OCI-LY1 (cell line): ENCODE measurements around the gene PRKG2.

Experiments used
- EZH2 ChIP-seq: fragments of 200-600 bp; sonication (generic), shearing (Covaris generic); IDR thresholded peaks from 2 replicates; pipeline ENCODE4 v1.8.0; 2017; ENCODE audit warnings: borderline replicate concordance, mixed run types, mild to moderate bottlenecking, antibody characterized with exemption, low read length, moderate library complexity, mixed read lengths
- TF ChIP-seq, protein P1 (sequence below): fragments of 200-600 bp; sonication (generic), shearing (Covaris generic); IDR thresholded peaks from 2 replicates; pipeline ENCODE4 v1.5.1; 2017; ENCODE audit warnings: mild to moderate bottlenecking, antibody characterized with exemption, low read length, moderate library complexity, mixed read lengths

DNA sequence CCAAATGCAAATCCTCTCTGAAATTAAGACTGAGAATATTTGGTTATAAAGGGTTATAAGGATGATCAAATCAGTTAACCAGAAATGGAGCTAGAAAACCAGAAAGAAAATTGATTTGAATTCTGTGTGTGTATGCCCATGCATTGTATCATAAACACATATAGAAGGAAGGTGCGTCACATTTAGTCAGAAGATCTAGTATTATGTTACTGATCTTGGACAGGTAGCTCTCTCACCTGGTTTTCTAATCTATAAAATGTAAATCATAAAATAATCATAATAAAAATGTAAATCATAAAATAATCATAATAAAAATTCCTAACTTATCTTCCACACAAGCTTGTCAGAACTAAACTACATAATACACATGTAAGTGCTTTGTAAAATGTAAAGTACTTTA, 105.7 kb downstream of the PRKG2 start:
- TF ChIP-seq, protein P1, sequence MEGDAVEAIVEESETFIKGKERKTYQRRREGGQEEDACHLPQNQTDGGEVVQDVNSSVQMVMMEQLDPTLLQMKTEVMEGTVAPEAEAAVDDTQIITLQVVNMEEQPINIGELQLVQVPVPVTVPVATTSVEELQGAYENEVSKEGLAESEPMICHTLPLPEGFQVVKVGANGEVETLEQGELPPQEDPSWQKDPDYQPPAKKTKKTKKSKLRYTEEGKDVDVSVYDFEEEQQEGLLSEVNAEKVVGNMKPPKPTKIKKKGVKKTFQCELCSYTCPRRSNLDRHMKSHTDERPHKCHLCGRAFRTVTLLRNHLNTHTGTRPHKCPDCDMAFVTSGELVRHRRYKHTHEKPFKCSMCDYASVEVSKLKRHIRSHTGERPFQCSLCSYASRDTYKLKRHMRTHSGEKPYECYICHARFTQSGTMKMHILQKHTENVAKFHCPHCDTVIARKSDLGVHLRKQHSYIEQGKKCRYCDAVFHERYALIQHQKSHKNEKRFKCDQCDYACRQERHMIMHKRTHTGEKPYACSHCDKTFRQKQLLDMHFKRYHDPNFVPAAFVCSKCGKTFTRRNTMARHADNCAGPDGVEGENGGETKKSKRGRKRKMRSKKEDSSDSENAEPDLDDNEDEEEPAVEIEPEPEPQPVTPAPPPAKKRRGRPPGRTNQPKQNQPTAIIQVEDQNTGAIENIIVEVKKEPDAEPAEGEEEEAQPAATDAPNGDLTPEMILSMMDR: no peak
- TF ChIP-seq EZH2: no peak
